OCI-LY7 (cell line): ENCODE data around the gene MINDY4. TPM values are rescaled to one million over a fixed set of nuclear protein-coding genes. Genes with fewer than 3 reads are reported as not detected.

Experiments used
- BruUV-seq: library from RNA; stranded (reverse); fragments of 400-500 nt; replicated peaks from 2 replicates; lab custom pipeline; 2021; lab: Mats Ljungman, UMichigan
- CTCF ChIA-PET: fragments of 300-600 bp; sonication (Branson Sonifier 250); formaldehyde crosslinking; loops from one replicate; lab custom pipeline; 2022; ENCODE audit warnings: antibody characterized with exemption; ENCODE audit not compliant: unreplicated experiment; lab: Charles Lee
- POLR2A ChIA-PET: fragments of 300-600 bp; sonication (Branson Sonifier 250); formaldehyde crosslinking; loops from one replicate; lab custom pipeline; 2022; ENCODE audit warnings: antibody characterized with exemption; lab: Charles Lee
- DNase-seq: peaks from one replicate; pipeline ENCODE4 v3.0.0-alpha.2; 2015; ENCODE audit warnings: low spot score
- H2AFZ ChIP-seq: fragments of 200-600 bp; sonication (generic), shearing (Covaris generic); 2 replicates; pipeline ENCODE4 v1.6.1; 2014; ENCODE audit warnings: mild to moderate bottlenecking, antibody characterized with exemption, low read length, moderate library complexity
- H3K27ac ChIP-seq: fragments of 200-600 bp; sonication (generic); 2 replicates; pipeline ENCODE4 v1.5.1; 2014; ENCODE audit warnings: mixed run types, low read depth, mild to moderate bottlenecking, moderate library complexity, low read length, inconsistent platforms; ENCODE audit not compliant: poor library complexity, severe bottlenecking
- H3K36me3 ChIP-seq: fragments of 200-600 bp; sonication (generic); 2 replicates; pipeline ENCODE4 v1.6.1; 2014; ENCODE audit warnings: mild to moderate bottlenecking, antibody characterized with exemption, low read length, moderate library complexity, mixed read lengths; ENCODE audit not compliant: insufficient read depth
- H3K4me1 ChIP-seq: fragments of 200-600 bp; sonication (generic); 2 replicates; pipeline ENCODE4 v1.5.1; 2014; ENCODE audit warnings: mild to moderate bottlenecking, low read length; ENCODE audit not compliant: insufficient read depth, poor library complexity, severe bottlenecking
- H3K4me2 ChIP-seq: fragments of 200-600 bp; sonication (generic); 2 replicates; pipeline ENCODE4 v1.6.1; 2014; ENCODE audit warnings: mild to moderate bottlenecking, low read length
- H3K4me3 ChIP-seq: fragments of 200-600 bp; sonication (generic); 2 replicates; pipeline ENCODE4 v1.5.1; 2014; ENCODE audit warnings: mild to moderate bottlenecking, low read depth, low read length; ENCODE audit not compliant: poor library complexity, severe bottlenecking
- H3K79me2 ChIP-seq: fragments of 200-600 bp; sonication (generic); 2 replicates; pipeline ENCODE4 v1.6.1; 2016; ENCODE audit warnings: low read depth, mild to moderate bottlenecking, low read length, moderate library complexity, mixed read lengths; ENCODE audit not compliant: insufficient read depth
- H3K9me2 ChIP-seq: fragments of 200-600 bp; sonication (generic); 2 replicates; pipeline ENCODE4 v1.6.1; 2016; ENCODE audit warnings: mild to moderate bottlenecking, low read length, mixed read lengths; ENCODE audit not compliant: insufficient read depth
- H3K9me3 ChIP-seq: fragments of 200-600 bp; sonication (generic); 2 replicates; pipeline ENCODE4 v1.6.1; 2014; ENCODE audit warnings: mild to moderate bottlenecking, mixed run types, low read length, mixed read lengths
- H4K20me1 ChIP-seq: fragments of 200-600 bp; sonication (generic); 2 replicates; pipeline ENCODE4 v1.6.1; 2014; ENCODE audit warnings: mild to moderate bottlenecking, antibody characterized with exemption, low read length, moderate library complexity, mixed read lengths; ENCODE audit not compliant: insufficient read depth
- EZH2phosphoT487 ChIP-seq: fragments of 200-600 bp; sonication (generic); IDR thresholded peaks from 2 replicates; pipeline ENCODE4 v1.6.1; 2018; ENCODE audit warnings: low read depth, borderline replicate concordance, mild to moderate bottlenecking, mixed run types, antibody characterized with exemption, low read length, moderate library complexity, mixed read lengths
- intact Hi-C: fragments of 100-400 bp; cut with micrococcal nuclease; formaldehyde crosslinking; loops from one replicate; pipeline ENCODE4 v1.10.0; 2022; ENCODE audit not compliant: unreplicated experiment
- total RNA-seq, 2 experiments: library from RNA; depleted of rRNA in 1 of 2; stranded (reverse); fragments of >200 nt in 1 of 2; shearing (Covaris generic) in 1 of 2; gene quantifications; 2 replicates each; pipeline ENCODE4 v1.2.3, GENCODE V29; 2014 to 2022
- TF ChIP-seq, protein P1 (sequence below): fragments of 200-600 bp; sonication (generic); conservative IDR thresholded peaks from 2 replicates; pipeline ENCODE4 v1.5.1; 2014; ENCODE audit warnings: mild to moderate bottlenecking, antibody characterized with exemption, low read length, moderate library complexity, mixed read lengths

Gene MINDY4
- total RNA-seq, 2 experiments from 2014 or later: 0.86 TPM; not detected in 1

DNA sequence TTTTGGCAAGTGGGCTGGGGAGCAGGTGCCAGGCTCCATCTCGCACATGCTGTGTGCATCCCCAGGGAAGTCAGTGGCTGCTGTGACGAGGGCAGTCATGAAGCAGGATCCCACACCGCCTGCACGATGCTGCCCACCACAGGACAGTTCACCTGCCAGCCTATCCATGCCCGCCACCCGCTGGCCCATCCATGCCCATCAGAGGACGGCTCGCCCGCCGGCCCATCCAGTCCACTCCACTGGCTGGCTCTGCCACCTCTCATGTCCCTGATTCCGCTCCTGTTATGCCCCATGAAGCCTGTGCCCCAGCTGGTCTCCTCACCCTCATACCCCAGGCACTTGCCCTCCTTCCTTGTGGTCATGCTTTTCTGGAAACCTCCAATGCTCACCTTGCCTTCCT lies 37.5 kb upstream of the MINDY4 start:
- H3K4me3 ChIP-seq: no peak overlapping the region
- H3K79me2 ChIP-seq: no peaks in the 10 kb centered on the region
- TF ChIP-seq, protein P1, sequence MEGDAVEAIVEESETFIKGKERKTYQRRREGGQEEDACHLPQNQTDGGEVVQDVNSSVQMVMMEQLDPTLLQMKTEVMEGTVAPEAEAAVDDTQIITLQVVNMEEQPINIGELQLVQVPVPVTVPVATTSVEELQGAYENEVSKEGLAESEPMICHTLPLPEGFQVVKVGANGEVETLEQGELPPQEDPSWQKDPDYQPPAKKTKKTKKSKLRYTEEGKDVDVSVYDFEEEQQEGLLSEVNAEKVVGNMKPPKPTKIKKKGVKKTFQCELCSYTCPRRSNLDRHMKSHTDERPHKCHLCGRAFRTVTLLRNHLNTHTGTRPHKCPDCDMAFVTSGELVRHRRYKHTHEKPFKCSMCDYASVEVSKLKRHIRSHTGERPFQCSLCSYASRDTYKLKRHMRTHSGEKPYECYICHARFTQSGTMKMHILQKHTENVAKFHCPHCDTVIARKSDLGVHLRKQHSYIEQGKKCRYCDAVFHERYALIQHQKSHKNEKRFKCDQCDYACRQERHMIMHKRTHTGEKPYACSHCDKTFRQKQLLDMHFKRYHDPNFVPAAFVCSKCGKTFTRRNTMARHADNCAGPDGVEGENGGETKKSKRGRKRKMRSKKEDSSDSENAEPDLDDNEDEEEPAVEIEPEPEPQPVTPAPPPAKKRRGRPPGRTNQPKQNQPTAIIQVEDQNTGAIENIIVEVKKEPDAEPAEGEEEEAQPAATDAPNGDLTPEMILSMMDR: no peak
- no peak for TF ChIP-seq EZH2phosphoT487
- no peak for DNase-seq
- ChIA-PET CTCF (no interaction called here), POLR2A (no interaction called here)
- no peaks in the 10 kb centered on the region for H3K9me2 ChIP-seq
- no peaks in the 10 kb centered on the region for H4K20me1 ChIP-seq
- no TSS peak for BruUV-seq
- no peaks in the 10 kb centered on the region for H3K36me3 ChIP-seq
- H3K4me1 ChIP-seq: peaks cover under 1% of the 10 kb centered on the region
- no peak overlapping the region for H2AFZ ChIP-seq
- no peaks in the 10 kb centered on the region for H3K9me3 ChIP-seq
- intact Hi-C loops: no loop called here
- no peak overlapping the region for H3K4me2 ChIP-seq
- H3K27ac ChIP-seq: no peak overlapping the region

DNA sequence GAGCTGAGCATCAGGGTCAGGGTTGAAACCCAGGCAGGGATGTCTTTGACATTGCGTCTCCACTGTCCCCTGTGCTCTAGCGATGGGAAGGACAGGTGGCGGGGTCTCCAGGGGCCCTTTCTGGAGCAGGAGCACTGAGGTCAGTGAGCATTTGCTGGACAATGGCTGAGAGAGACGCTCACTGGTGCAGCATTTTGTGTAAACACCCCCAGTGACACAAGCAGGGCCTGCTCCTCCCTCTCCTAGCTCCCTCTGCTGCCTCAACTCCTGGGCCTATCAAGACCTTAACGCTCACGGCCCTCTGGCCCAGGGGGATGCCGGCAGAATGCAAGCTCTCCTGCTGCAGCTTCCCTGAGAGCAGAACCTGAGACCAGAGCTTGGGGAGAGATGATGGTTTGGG lies 36.7 kb upstream of the MINDY4 start:
- BruUV-seq: no TSS peak
- H2AFZ ChIP-seq: no peak overlapping the region
- no peaks in the 10 kb centered on the region for H3K36me3 ChIP-seq
- TF ChIP-seq, protein P1: no peak
- TF ChIP-seq EZH2phosphoT487: no peak
- H3K79me2 ChIP-seq: no peaks in the 10 kb centered on the region
- no peaks in the 10 kb centered on the region for H3K9me3 ChIP-seq
- no peaks in the 10 kb centered on the region for H4K20me1 ChIP-seq
- no peaks in the 10 kb centered on the region for H3K4me1 ChIP-seq
- CTCF ChIA-PET: no interaction called here
- no peak overlapping the region for H3K4me3 ChIP-seq
- POLR2A ChIA-PET: no interaction called here
- DNase-seq: no peak
- no peaks in the 10 kb centered on the region for H3K9me2 ChIP-seq
- intact Hi-C loops: no loop called here
- no peak overlapping the region for H3K4me2 ChIP-seq
- no peak overlapping the region for H3K27ac ChIP-seq

DNA sequence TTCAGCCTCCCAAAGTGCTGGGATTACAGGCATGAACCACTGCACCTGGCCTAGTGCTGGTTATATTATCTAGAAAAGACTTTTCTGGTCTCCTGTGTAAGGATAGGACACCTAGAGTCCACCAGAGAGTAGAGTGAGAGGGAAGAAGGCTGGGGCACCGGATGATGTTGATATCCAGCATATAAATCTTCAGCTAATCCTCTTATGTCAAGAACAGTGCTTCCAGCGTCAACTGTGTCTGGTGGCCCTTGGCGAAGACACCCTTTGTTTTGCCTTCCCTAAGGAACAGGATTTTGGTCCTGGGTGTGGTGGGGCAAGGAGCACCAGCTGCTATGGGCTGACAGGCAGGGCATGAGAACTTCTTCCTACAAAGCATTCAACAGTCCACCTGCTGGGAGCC lies 35.6 kb upstream of the MINDY4 start:
- Histone ChIP-seq H3K27ac (no peak overlapping the region), H3K36me3 (no peaks in the 10 kb centered on the region), H3K9me2 (no peaks in the 10 kb centered on the region), H3K4me1 (no peaks in the 10 kb centered on the region), H4K20me1 (no peaks in the 10 kb centered on the region), H3K79me2 (no peaks in the 10 kb centered on the region), H3K9me3 (no peaks in the 10 kb centered on the region), H3K4me3 (no peak overlapping the region), H3K4me2 (no peak overlapping the region), H2AFZ (no peak overlapping the region)
- no TSS peak for BruUV-seq
- ChIA-PET CTCF (no interaction called here), POLR2A (interaction anchor here (0.5 to 0.9 kb wide), 4 partner anchors 9 to 1727 kb away, joined by 3 to 6 read pairs (median 4); no protein-coding TSS in a partner anchor)
- DNase-seq: no peak
- intact Hi-C loops: no loop called here
- TF ChIP-seq EZH2phosphoT487: no peak
- TF ChIP-seq, protein P1: no peak
